COLO829 (cell line): ENCODE measurements around the gene TBX4.
A peak's percentile ranks its signal among the peaks of the same experiment; 100 is the strongest.

Source experiments
- DNase-seq: peaks from one replicate; pipeline ENCODE4 v3.0.0; 2012; ENCODE audit warnings: low spot score

Gene TBX4

GRCh38 chr17:61452301-61453290 lies at the start of gene TBX4:
Gene TBX4, plus strand, starts transcription at chr17:61452422. Its CDS starts 4,069 bp downstream, at chr17:61456491.
- DNase-seq, result no peak

GRCh38 chr17:61402978-61403800 lies 49.0 kb upstream of the TBX4 start:
- DNase-seq, result no peak

- DNase-seq, result no peak
Observed at GRCh38 chr17:61403801-61404662, 48.2 kb upstream of the TBX4 start.

DNA sequence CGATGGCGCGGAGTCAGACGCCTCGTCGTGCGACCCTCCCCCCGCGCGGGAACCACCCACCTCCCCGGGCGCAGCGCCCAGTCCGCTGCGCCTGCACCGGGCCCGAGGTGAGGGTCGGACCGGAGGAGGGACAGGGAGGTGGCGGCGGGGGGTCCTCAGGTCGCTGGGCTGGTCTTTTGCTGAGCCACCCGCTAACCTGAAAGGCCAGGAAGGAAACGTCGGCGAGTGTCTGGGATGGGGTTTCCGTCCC lies 47.6 kb upstream of the TBX4 start:
- no peak for DNase-seq

DNA sequence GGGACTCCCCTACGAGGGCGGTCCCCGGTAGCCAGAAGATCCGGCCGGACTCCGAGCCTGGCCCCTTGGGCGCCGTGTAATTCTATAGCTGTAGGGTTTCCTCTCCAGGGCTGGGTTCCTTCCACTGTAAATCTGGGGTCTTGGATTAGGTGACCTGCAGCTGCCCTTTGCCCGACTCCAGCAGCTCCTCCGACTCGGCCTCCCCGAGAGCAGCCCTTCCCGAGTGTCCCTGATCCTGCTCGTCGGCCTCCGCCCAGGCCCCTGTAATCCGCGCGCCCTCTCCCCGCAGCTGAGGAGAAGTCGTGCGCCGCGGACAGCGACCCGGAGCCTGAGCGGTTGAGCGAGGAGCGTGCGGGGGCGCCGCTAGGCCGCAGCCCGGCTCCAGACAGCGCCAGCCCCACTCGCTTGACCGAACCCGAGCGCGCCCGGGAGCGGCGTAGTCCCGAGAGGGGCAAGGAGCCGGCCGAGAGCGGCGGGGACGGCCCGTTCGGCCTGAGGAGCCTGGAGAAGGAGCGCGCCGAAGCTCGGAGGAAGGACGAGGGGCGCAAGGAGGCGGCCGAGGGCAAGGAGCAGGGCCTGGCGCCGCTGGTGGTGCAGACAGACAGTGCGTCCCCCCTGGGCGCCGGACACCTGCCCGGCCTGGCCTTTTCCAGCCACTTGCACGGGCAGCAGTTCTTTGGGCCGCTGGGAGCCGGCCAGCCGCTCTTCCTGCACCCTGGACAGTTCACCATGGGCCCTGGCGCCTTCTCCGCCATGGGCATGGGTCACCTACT lies 47.1 kb upstream of the TBX4 start:
- no peak for DNase-seq

- DNase-seq, result no peak
Observed at GRCh38 chr17:61405686-61406536, 46.3 kb upstream of the TBX4 start.

DNA sequence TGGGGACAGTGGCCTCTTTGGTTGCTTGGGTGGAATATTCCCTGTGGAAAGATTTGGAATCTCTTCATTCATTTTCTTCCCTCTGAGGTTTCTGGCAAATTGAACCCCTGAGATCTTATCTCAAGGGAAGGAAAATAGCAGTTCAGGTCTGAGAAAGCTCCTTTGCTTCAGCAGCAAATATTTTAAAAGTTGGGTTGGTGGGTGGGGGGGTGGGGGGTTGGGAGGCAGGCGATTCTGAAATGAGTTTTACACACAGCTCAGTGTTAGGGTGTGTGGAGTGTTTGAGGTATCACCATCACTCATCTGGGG lies 45.7 kb upstream of the TBX4 start:
- DNase-seq, result no peak

GRCh38 chr17:61406971-61407911 lies 45.0 kb upstream of the TBX4 start:
- DNase-seq, result no peak

DNA sequence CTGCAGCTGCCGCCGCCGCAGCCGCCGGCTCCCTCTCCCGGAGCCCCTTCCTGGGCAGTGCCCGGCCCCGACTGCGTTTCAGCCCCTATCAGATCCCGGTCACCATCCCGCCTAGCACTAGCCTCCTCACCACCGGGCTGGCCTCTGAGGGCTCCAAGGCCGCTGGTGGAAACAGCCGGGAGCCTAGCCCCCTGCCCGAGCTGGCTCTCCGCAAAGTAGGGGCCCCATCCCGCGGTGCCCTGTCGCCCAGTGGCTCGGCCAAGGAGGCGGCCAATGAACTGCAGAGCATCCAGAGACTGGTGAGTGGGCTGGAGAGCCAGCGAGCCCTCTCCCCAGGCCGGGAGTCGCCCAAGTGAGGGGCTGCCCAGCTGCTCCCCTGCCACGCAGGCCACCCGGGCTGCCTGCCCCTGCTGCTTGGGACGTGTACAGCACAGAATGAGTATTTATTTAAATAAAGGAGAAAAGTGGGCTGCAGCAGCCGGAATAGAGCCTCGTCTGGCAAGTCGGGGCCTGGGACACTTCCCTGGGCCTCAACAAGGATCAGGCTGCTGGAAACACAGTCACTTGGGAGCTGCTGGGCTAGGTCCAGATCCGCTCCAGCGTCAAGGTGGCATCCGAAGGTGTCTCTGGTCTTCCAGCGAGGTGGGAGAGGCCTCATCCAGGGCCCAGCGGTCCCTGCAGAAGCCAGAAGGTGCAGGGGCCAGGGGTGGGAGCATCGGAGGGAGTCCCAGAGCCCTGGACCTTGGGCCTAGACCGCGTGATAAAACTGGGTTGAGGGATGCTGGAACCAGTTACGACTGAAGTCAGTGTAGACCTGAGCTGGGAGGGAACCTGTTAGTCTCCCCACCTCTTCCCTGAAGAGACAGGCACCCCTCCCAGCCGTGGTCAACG lies 43.8 kb upstream of the TBX4 start:
- DNase-seq, result no peak

- DNase-seq, result no peak
Observed at GRCh38 chr17:61409301-61410112, 42.7 kb upstream of the TBX4 start.

DNA sequence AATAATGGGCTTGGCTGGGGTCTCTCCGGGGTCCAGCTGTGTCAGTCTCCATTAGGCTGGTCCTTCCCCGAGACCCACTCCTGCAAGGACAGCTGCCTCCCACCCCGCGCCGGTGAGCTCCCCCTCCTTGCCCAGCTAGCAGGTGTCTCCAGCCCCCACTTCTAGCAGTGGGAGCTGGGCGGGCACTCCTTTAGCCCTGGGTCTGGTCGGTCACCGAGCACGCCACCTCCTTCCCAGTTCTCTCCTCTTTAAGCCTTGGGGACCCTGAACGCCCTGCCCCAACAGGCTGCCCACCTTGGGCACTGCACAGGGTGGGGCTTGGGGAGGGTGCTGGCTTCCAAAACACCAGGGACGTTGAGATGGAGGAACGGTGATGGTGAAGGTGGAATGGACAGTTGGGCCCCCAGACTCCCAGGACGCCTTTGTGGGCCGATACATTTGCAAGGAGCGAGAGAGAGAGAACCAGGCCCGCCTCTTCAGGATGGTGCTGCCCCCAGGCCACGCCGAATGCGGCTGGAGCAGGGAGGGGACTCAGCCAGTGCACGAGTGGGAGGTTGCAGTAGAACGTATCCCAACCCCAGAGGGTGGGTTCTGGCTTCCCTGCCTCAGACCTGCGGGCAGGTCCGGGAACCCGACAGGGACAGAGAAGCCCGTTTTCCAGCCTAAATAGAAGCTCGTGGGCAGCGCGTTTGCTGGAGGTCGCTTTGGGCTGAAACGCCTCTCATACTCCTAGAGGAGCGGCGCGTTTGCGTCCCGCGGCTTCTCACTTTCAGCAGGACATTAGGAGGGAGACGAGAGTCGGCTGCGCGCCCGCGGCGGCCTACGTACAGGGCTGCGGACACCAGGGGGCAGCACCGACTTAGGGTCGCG lies 41.8 kb upstream of the TBX4 start:
- no peak for DNase-seq

- DNase-seq, result no peak
Observed at GRCh38 chr17:61411011-61411260, 41.3 kb upstream of the TBX4 start.

DNA sequence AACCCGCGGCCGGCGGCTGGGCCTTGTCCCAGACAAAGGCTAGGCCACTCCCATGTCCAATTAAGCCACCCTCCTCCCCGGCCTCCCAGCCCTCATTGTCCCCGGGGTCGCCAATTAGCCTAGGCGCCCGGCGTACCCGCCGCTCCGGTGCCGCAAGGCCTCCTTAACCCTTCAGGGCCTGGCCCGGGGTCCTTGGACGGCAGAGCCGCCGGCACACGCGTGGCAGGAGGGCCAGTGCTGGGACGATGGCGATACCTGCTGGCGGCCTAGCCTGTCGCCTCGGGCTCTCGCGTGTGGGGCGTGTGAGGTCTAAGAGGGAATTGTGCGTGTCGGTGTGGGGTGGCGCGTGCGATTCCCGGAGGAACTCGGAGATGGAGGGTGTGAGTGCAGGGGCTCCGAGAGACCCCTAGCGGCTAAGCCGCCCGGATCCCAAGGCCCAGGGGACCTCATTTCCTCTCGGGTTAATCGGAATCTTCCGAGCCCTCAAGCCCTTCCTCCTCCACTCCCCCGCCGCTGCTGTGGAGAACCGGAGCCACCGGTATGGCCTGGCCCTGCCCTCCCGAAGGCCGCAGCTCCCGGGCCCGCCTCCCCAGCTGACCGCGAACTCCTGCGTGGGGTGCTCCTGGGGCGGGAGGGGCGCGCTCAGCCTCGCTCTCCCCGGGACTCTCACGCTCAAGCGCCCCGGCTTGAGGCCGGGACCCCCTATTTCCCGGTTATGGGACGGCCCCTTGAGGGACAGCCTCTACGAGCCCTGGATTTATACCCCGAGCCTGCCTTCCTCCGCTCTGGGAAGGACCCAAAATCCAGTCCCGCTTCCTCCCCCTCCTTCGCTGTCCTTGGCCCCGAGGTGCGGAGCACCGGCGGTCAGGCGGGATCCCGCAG lies 40.7 kb upstream of the TBX4 start:
- DNase-seq, result no peak

GRCh38 chr17:61412143-61412859 lies 39.9 kb upstream of the TBX4 start:
- peak; percentile 80 for DNase-seq
